Upper lobe of left lung (tissue), 6 donors: ENCODE results near the gene FOXJ1. TPM values are rescaled to one million over a fixed set of nuclear protein-coding genes. Genes with fewer than 3 reads are reported as not detected.

ENCODE experiments used
- ATAC-seq, 2 donors: fragments of 200-7000 bp; cut with Tn5 transposase; one replicate each; pipeline ENCODE4 v1.9.1; 2022; ENCODE audit warnings: mild to moderate bottlenecking in 2 of 2, moderate library complexity in 2 of 2; ENCODE audit not compliant: low FRiP score in 2 of 2
- DNase-seq, 2 donors: peaks; one replicate each; pipeline ENCODE4 v3.0.0-alpha.2; 2019 to 2020
- H3K27ac ChIP-seq, 4 donors: fragments of 200-600 bp; sonication (generic); one replicate each; pipeline ENCODE4 v1.5.1; 2016 to 2019
- H3K27me3 ChIP-seq, 4 donors: fragments of 200-600 bp; sonication (generic); one replicate each; pipeline ENCODE4 v1.5.1; 2017 to 2019
- H3K36me3 ChIP-seq, 4 donors: fragments of 200-600 bp; sonication (generic); one replicate each; pipeline ENCODE4 v1.5.1; 2016 to 2019
- H3K4me1 ChIP-seq, 4 donors: fragments of 200-600 bp; sonication (generic); one replicate each; pipeline ENCODE4 v1.5.1; 2018 to 2019
- H3K4me3 ChIP-seq, 4 donors: fragments of 200-600 bp; sonication (generic); one replicate each; pipeline ENCODE4 v1.5.1; 2017 to 2019; ENCODE audit warnings: mild to moderate bottlenecking in 2 of 4, moderate library complexity in 1 of 4
- H3K9me3 ChIP-seq, 4 donors: fragments of 200-600 bp; sonication (generic); one replicate each; pipeline ENCODE4 v1.5.1; 2018 to 2019
- EP300 ChIP-seq, 4 donors: sonication (generic); formaldehyde crosslinking; IDR thresholded peaks; one replicate each; pipeline ENCODE4 v1.5.1; 2017; ENCODE audit warnings: antibody characterized with exemption in 4 of 4, control low read depth in 2 of 4
- POLR2A ChIP-seq, 4 donors: fragments of 450-650 bp; IDR thresholded peaks; one replicate each; pipeline ENCODE4 v1.5.1; 2016 to 2017; ENCODE audit warnings: antibody characterized with exemption in 4 of 4, mild to moderate bottlenecking in 2 of 4
- POLR2AphosphoS5 ChIP-seq, 2 donors: sonication (generic); formaldehyde crosslinking; IDR thresholded peaks; one replicate each; pipeline ENCODE4 v1.5.1; 2017; ENCODE audit warnings: antibody characterized with exemption in 2 of 2
- WGBS, 2 donors: methylation state at CpG; one replicate each; pipeline ENCODE4 v1.1.5; 2017 to 2018; 5-methylcytosine and 5-hydroxymethylcytosine counted together
- total RNA-seq, 6 donors: library from RNA; depleted of rRNA in 4 of 6; stranded (reverse); fragments of >200 nt in 4 of 6; gene quantifications; one replicate each; pipeline versions ENCODE4 v1.1.0 to v1.2.1, GENCODE V29; 2016 to 2021
- TF ChIP-seq, protein P1 (sequence below), 6 experiments: fragments of 450-650 bp in 4 of 6; fragments of 200-600 bp in 2 of 6; sonication (generic) in 2 of 6; IDR thresholded peaks; one replicate each; pipeline ENCODE4 v1.5.1; 2016 to 2019; ENCODE audit warnings: antibody characterized with exemption in 6 of 6
- donor health status: DM: no; HTN: no; CAD: no; lungs with moderate emphysema.
- donor health status: DM: no; HTN: yes; CAD: no; lungs with severe emphysema.

The FOXJ1 gene
- total RNA-seq, 6 donors from 2014 or later = 3.3 to 86.6 (median 32.2) TPM

DNA sequence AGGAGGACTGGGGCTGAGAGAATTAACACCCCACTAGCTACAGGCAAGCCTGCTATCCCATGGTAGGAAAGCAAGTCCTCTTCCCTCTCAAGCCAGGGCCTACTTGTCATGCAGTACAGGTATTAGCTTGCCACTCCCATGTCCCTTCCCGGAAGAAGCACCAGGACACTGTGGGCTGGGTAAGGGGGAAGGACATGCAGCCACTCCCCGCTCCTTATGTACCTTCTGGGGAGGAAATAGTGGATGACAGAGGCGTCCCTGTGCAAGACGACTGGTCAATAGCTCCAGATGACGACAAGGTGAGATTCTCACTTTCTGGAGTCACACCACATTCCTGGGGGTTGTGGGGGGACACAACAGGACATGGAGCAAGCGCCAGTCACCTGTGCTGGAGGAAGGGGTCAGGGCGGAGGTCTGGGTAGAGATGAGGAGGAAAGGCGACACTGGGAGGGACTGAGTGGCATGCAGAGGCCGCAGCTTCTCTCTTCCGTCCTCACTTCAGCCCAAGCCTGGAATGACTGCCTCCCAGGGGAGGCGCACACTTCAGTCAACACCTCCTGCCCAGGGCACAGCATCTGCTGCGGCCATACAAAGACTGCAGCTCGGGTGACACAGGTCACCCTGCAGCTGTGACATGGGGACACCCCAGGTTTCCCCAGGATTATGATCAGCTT is 15.1 kb upstream of the FOXJ1 start:
- Histone ChIP-seq H3K27me3 (no peaks in the 10 kb centered on the region), H3K36me3 (no peaks in the 10 kb centered on the region), H3K9me3 (no peaks in the 10 kb centered on the region), H3K4me3 (no peak overlapping the region), H3K27ac (no peak overlapping the region), H3K4me1 (no peaks in the 10 kb centered on the region)
- ATAC-seq (no peak), DNase-seq (no peak)
- WGBS, 2 donors = 76 to 89% methylated on average over 11 to 13 of the region's 13 CpGs
- TF ChIP-seq EP300 (IDR thresholded peaks at IDR 0.05) (no peak), POLR2AphosphoS5 (IDR thresholded peaks at IDR 0.05) (no peak), POLR2A (IDR thresholded peaks at IDR 0.05) (no peak)
- TF ChIP-seq, protein P1, sequence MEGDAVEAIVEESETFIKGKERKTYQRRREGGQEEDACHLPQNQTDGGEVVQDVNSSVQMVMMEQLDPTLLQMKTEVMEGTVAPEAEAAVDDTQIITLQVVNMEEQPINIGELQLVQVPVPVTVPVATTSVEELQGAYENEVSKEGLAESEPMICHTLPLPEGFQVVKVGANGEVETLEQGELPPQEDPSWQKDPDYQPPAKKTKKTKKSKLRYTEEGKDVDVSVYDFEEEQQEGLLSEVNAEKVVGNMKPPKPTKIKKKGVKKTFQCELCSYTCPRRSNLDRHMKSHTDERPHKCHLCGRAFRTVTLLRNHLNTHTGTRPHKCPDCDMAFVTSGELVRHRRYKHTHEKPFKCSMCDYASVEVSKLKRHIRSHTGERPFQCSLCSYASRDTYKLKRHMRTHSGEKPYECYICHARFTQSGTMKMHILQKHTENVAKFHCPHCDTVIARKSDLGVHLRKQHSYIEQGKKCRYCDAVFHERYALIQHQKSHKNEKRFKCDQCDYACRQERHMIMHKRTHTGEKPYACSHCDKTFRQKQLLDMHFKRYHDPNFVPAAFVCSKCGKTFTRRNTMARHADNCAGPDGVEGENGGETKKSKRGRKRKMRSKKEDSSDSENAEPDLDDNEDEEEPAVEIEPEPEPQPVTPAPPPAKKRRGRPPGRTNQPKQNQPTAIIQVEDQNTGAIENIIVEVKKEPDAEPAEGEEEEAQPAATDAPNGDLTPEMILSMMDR (IDR thresholded peaks at IDR 0.05) = no peak

DNA sequence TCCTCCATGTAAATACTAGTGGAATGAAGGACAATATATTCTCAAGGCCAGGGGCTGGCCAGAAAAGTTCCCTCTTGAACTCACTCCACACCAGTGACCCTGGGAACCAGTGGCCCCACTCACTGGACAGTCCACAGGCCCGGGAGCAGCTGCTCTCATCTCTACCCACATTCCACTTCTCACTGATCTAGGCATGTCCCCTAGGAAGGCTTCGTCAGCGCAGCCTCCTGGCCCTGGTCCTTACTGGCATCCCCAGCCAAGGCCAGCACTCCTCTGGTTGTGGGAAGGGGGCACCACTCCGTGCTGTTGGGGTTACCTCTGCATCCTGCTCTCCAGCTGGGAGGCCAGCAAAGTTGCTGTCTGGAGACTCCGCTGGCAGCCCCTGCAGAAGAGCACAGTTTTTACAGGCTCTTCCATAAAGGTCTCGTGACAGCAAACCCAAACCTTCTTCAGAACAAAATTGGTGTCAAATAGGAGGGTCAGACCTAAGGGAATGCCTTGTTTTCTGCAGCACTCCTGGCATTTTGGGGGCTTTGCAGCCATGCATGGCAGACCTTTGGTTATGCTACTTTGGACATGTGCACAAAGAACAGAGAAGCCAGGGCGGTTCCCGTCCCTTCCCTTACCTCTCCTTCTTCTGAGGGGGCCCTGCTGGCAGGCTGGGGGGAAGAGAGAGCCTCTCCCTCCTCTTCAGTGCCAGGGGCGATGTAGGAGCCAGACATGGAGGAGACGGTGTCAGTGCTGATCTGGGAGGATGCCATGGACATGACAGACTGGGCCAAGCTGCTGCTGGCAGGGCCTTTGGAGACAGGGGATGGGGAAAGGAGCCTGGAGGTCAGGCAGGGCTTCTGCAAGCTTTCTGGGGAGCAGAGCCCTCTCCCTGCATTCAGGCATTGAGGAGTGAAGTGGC is 14.1 kb upstream of the FOXJ1 start:
- DNase-seq (no peak), ATAC-seq (no peak)
- Histone ChIP-seq H3K27me3 (no peaks in the 10 kb centered on the region), H3K36me3 (no peaks in the 10 kb centered on the region), H3K9me3 (no peaks in the 10 kb centered on the region), H3K4me1 (no peaks in the 10 kb centered on the region), H3K27ac (no peak overlapping the region), H3K4me3 (no peak overlapping the region)
- 88 to 90% methylated on average over 7 to 10 of the region's 10 CpGs for WGBS, 2 donors
- no peak for TF ChIP-seq EP300 (IDR thresholded peaks at IDR 0.05)
- TF ChIP-seq POLR2AphosphoS5 (IDR thresholded peaks at IDR 0.05) = no peak
- TF ChIP-seq, protein P1 (IDR thresholded peaks at IDR 0.05) = no peak
- no peak for TF ChIP-seq POLR2A (IDR thresholded peaks at IDR 0.05)

DNA sequence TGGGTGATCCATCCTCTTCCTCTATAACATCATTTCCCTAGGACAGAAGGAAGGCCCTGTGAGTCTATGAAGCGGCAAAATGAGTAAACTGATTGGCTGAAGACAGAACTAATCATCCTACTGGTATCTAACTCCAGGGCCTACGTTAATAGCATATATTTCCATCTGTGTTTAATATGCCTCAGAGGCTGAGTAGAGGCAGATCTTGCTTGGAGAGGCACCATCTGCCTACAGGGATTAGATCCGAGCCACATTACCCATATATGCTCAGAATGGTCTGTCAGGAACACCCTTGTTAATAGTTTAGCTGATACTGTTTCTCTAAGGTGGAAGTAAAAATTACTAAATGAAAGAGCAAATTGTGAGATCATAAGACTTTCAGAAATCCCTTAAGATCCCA is 13.2 kb upstream of the FOXJ1 start:
- ATAC-seq (no peak), DNase-seq (no peak)
- Histone ChIP-seq H3K4me1 (no peaks in the 10 kb centered on the region), H3K9me3 (no peaks in the 10 kb centered on the region), H3K27ac (no peak overlapping the region), H3K27me3 (no peaks in the 10 kb centered on the region), H3K36me3 (no peaks in the 10 kb centered on the region), H3K4me3 (no peak overlapping the region)
- 96 to 98% methylated on average over 3 of the region's 3 CpGs for WGBS, 2 donors
- TF ChIP-seq POLR2AphosphoS5 (IDR thresholded peaks at IDR 0.05) (no peak), EP300 (IDR thresholded peaks at IDR 0.05) (no peak), POLR2A (IDR thresholded peaks at IDR 0.05) (no peak)
- TF ChIP-seq, protein P1 (IDR thresholded peaks at IDR 0.05) = no peak

DNA sequence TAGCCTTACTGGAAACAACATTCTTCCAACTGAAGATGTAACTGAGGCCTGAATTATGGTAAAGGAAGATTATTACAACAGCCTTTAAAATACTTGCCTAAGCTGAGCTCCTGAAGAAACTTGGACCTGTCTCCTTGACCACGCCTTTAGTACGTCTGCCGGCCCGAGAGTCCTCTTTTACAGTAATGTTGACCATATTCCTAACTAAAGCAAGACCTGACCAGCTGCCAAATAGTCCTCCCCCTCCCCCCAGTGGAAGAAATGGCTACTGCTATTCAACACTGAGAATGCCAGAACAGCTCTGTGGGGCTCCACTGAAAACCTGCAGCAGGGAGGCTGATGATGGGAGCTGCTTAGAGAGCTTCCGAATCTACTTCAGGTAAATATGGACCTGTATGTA is 12.6 kb upstream of the FOXJ1 start:
- Histone ChIP-seq H3K4me3 (no peak overlapping the region), H3K4me1 (no peaks in the 10 kb centered on the region), H3K9me3 (no peaks in the 10 kb centered on the region), H3K36me3 (no peaks in the 10 kb centered on the region), H3K27me3 (no peaks in the 10 kb centered on the region), H3K27ac (no peak overlapping the region)
- DNase-seq (no peak), ATAC-seq (no peak)
- TF ChIP-seq, protein P1 (IDR thresholded peaks at IDR 0.05) = no peak
- TF ChIP-seq POLR2AphosphoS5 (IDR thresholded peaks at IDR 0.05) = no peak
- no peak for TF ChIP-seq POLR2A (IDR thresholded peaks at IDR 0.05)
- no peak for TF ChIP-seq EP300 (IDR thresholded peaks at IDR 0.05)
- 64 to 70% methylated on average over 5 of the region's 5 CpGs for WGBS, 2 donors
